ENCODE measurements around the gene OR4B1. TPM values are rescaled to one million over a fixed set of nuclear protein-coding genes. Genes with fewer than 3 reads are reported as not detected.
A peak's percentile ranks its signal among the peaks of the same experiment; 100 is the strongest.
"Not testable (repeated sequence)": the region's sequence is repeated elsewhere in the genome, so short reads cannot be mapped to it uniquely, and the experiment has no call there.

OR4B1 gene
- not detected for total RNA-seq

- no peak for DNase-seq
Measured at GRCh38 chr11:48216510-48216909, at the start of gene OR4B1. Gene OR4B1, plus strand, starts transcription at chr11:48216810. Its CDS starts 0 bp downstream, at chr11:48216810.

GRCh38 chr11:48167380-48167779 lies 49.2 kb upstream of the OR4B1 start:
- DNase-seq: no peak

GRCh38 chr11:48168815-48169214 lies 47.8 kb upstream of the OR4B1 start:
- no peak for DNase-seq

- DNase-seq: no peak
Measured at GRCh38 chr11:48169259-48169658, 47.4 kb upstream of the OR4B1 start.

- no peak for DNase-seq
Measured at GRCh38 chr11:48169717-48170116, 46.9 kb upstream of the OR4B1 start.

- peak; percentile 24 for DNase-seq
Measured at GRCh38 chr11:48170241-48171233, 46.1 kb upstream of the OR4B1 start.

GRCh38 chr11:48172818-48173609 lies 43.6 kb upstream of the OR4B1 start:
- peak; percentile 24 for DNase-seq

GRCh38 chr11:48177661-48178060 lies 38.9 kb upstream of the OR4B1 start:
- DNase-seq: no peak

- DNase-seq: no peak
Measured at GRCh38 chr11:48180627-48181026, 36.0 kb upstream of the OR4B1 start.

- DNase-seq: no peak
Measured at GRCh38 chr11:48182860-48183526, 33.6 kb upstream of the OR4B1 start.

- DNase-seq: no peak
Measured at GRCh38 chr11:48184452-48184851, 32.2 kb upstream of the OR4B1 start.

GRCh38 chr11:48190906-48191654 lies 25.5 kb upstream of the OR4B1 start:
- DNase-seq: not testable (repeated sequence)

GRCh38 chr11:48193876-48194275 lies 22.7 kb upstream of the OR4B1 start:
- no peak for DNase-seq

GRCh38 chr11:48207881-48208280 lies 8.7 kb upstream of the OR4B1 start:
- DNase-seq: no peak

- DNase-seq: no peak
Measured at GRCh38 chr11:48210052-48210451, 6.6 kb upstream of the OR4B1 start.

GRCh38 chr11:48228761-48229160 lies 12.2 kb downstream of the OR4B1 start:
- DNase-seq: no peak

- not testable (repeated sequence) for DNase-seq
Measured at GRCh38 chr11:48230057-48230456, 13.4 kb downstream of the OR4B1 start.

GRCh38 chr11:48237727-48238126 lies 21.1 kb downstream of the OR4B1 start:
- no peak for DNase-seq

GRCh38 chr11:48242501-48242900 lies 25.9 kb downstream of the OR4B1 start:
- no peak for DNase-seq

GRCh38 chr11:48244804-48245203 lies 28.2 kb downstream of the OR4B1 start, which contains the start of gene OR4X2:
Gene OR4X2, plus strand, starts transcription at chr11:48245104. Its CDS starts 0 bp downstream, at chr11:48245104.
- DNase-seq: no peak

- no peak for DNase-seq
Measured at GRCh38 chr11:48248902-48249301, 32.3 kb downstream of the OR4B1 start.

- DNase-seq: no peak
Measured at GRCh38 chr11:48261600-48261999, 45.0 kb downstream of the OR4B1 start.
